Measurements from ENCODE around the gene BAZ2A. TPM values are rescaled to one million over a fixed set of nuclear protein-coding genes. Genes with fewer than 3 reads are reported as not detected.

BAZ2A gene
- polyA plus RNA-seq, 1 of the 3 experiments (the other 2 are of a cell fraction): 32.4 TPM

GRCh38 chr12:56590237-56590830 is 39.8 kb downstream of the BAZ2A start (continued):
- TF ChIP-seq, protein P1, sequence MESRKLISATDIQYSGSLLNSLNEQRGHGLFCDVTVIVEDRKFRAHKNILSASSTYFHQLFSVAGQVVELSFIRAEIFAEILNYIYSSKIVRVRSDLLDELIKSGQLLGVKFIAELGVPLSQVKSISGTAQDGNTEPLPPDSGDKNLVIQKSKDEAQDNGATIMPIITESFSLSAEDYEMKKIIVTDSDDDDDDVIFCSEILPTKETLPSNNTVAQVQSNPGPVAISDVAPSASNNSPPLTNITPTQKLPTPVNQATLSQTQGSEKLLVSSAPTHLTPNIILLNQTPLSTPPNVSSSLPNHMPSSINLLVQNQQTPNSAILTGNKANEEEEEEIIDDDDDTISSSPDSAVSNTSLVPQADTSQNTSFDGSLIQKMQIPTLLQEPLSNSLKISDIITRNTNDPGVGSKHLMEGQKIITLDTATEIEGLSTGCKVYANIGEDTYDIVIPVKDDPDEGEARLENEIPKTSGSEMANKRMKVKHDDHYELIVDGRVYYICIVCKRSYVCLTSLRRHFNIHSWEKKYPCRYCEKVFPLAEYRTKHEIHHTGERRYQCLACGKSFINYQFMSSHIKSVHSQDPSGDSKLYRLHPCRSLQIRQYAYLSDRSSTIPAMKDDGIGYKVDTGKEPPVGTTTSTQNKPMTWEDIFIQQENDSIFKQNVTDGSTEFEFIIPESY (IDR thresholded peaks at IDR 0.05; ENCODE audit: borderline replicate concordance, low read depth): no peak
- TF ChIP-seq MXI1 (IDR thresholded peaks at IDR 0.05; ENCODE audit: low read depth, low read length): no peak
- TF ChIP-seq RAD21 (IDR thresholded peaks at IDR 0.05; ENCODE audit: low read length): peak; percentile 36; the same call in 1 of the 2 replicates

GRCh38 chr12:56589783-56590182 is 40.3 kb downstream of the BAZ2A start:
- ChIA-PET CTCF (interaction anchor here (0.6 to 2.8 kb wide), 12 partner anchors 11 to 80 kb away, joined by 3 to 16 read pairs (median 5); partner anchors contain the start of gene RBMS2), POLR2A (interaction anchor here (1.0 kb wide), 1 partner anchor 12 kb away, joined by 3 read pairs; no protein-coding TSS in a partner anchor)
- H2AFZ ChIP-seq (ENCODE audit: low read depth): no peak overlapping the region
- no peak overlapping the region for H3K4me2 ChIP-seq
- H3K9me3 ChIP-seq: no peaks in the 10 kb centered on the region
- no peaks in the 10 kb centered on the region for H3K27me3 ChIP-seq (ENCODE audit: insufficient read depth)
- H3K9ac ChIP-seq: no peak overlapping the region
- no peaks in the 10 kb centered on the region for H4K20me1 ChIP-seq (ENCODE audit: insufficient read depth)
- H3K9me2 ChIP-seq: no peaks in the 10 kb centered on the region
- peaks cover 15 to 45% of the 10 kb centered on the region in 2 experiments for H3K36me3 ChIP-seq (replicated peaks in 1 of 2; ENCODE audit: control insufficient read depth in 1 of 2, insufficient read depth in 2 of 2, low read length in 1 of 2)
- H3K79me2 ChIP-seq (ENCODE audit: insufficient read depth): no peaks in the 10 kb centered on the region
- WGBS (ENCODE audit: low lambda C conversion rate): 92% methylated on average over 1 of the region's 1 CpG
- DNase-seq: no peak
- TF ChIP-seq, protein P2, sequence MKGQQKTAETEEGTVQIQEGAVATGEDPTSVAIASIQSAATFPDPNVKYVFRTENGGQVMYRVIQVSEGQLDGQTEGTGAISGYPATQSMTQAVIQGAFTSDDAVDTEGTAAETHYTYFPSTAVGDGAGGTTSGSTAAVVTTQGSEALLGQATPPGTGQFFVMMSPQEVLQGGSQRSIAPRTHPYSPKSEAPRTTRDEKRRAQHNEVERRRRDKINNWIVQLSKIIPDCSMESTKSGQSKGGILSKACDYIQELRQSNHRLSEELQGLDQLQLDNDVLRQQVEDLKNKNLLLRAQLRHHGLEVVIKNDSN (IDR thresholded peaks at IDR 0.05; ENCODE audit: borderline replicate concordance, low read depth): no peak
- H3K27ac ChIP-seq (ENCODE audit: low read depth in 2 of 2, low read length in 1 of 2): no peak overlapping the region
- H3F3A ChIP-seq (replicated peaks; ENCODE audit: insufficient read depth): peaks cover 27% of the 10 kb centered on the region
- H3K4me3 ChIP-seq (ENCODE audit: low read depth in 2 of 2, low read length in 1 of 2): no peak overlapping the region
- H3K4me1 ChIP-seq (ENCODE audit: control insufficient read depth in 1 of 2, insufficient read depth in 2 of 2, low read depth in 1 of 2, low read length in 1 of 2): peaks cover 5 to 6% of the 10 kb centered on the region in 2 experiments; a peak in 1 of 4 replicates

DNA sequence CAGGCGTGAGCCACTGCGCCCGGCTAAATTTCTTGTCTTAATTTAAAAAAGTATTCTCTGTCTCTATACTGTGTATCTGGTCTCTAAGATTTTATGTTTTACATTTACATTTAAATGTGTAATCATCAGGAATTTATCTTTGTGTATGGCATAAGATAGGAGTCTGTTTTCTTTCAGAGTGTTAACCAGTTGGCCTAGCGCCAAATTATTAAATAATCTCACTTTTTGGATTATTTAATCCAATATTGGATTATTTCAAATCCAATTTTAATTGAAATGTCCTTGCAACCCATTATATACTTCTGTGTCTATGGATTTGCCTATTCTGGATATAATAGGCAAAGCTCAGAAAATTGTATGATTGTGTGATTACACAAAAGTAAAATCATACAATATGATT is 45.0 kb downstream of the BAZ2A start:
- no peaks in the 10 kb centered on the region for H3K27me3 ChIP-seq (ENCODE audit: insufficient read depth)
- no peaks in the 10 kb centered on the region for H3K9me2 ChIP-seq
- no peak for DNase-seq
- H3K4me1 ChIP-seq (ENCODE audit: control insufficient read depth in 1 of 2, insufficient read depth in 2 of 2, low read depth in 1 of 2, low read length in 1 of 2): peaks cover 0 to 5% of the 10 kb centered on the region in 2 experiments; a peak in 1 of 4 replicates
- no peaks in the 10 kb centered on the region for H3K9me3 ChIP-seq
- no peak overlapping the region for H2AFZ ChIP-seq (ENCODE audit: low read depth)
- H3K27ac ChIP-seq (ENCODE audit: low read depth in 2 of 2, low read length in 1 of 2): no peak overlapping the region
- no peak overlapping the region for H3K4me3 ChIP-seq (ENCODE audit: low read depth in 2 of 2, low read length in 1 of 2)
- H3F3A ChIP-seq (replicated peaks; ENCODE audit: insufficient read depth): peaks cover 22% of the 10 kb centered on the region
- CTCF ChIA-PET: interaction anchor here (1.6 to 1.9 kb wide), 3 partner anchors 9 to 71 kb away, joined by 5 to 8 read pairs (median 7); no protein-coding TSS in a partner anchor
- 91% methylated on average over 4 of the region's 4 CpGs for WGBS (ENCODE audit: low lambda C conversion rate)
- no peaks in the 10 kb centered on the region for H3K79me2 ChIP-seq (ENCODE audit: insufficient read depth)
- POLR2A ChIA-PET: no interaction called here
- peaks cover 15 to 74% of the 10 kb centered on the region in 2 experiments for H3K36me3 ChIP-seq (replicated peaks in 1 of 2; ENCODE audit: control insufficient read depth in 1 of 2, insufficient read depth in 2 of 2, low read length in 1 of 2)
- TF ChIP-seq TEAD4 (IDR thresholded peaks at IDR 0.05; ENCODE audit: borderline replicate concordance, insufficient read depth): no peak
- TF ChIP-seq RCOR1 (IDR thresholded peaks at IDR 0.05; ENCODE audit: low read length): no peak
- TF ChIP-seq GABPA (IDR thresholded peaks at IDR 0.05; ENCODE audit: low read depth): no peak
- no peak for TF ChIP-seq NRF1 (IDR thresholded peaks at IDR 0.05; ENCODE audit: low read depth, low read length)
- TF ChIP-seq EZH2phosphoT487 (IDR thresholded peaks at IDR 0.05; ENCODE audit: borderline replicate concordance, low read depth): no peak
- no peak for TF ChIP-seq ELF1 (IDR thresholded peaks at IDR 0.05)
- H4K20me1 ChIP-seq (ENCODE audit: insufficient read depth): no peaks in the 10 kb centered on the region
- no peak overlapping the region for H3K4me2 ChIP-seq
- H3K9ac ChIP-seq: no peak overlapping the region
